NCI-H1417 (cell line): ENCODE measurements around the gene IGFL3.

Source experiments
- DNase-seq, 3 experiments: peaks; one replicate each; lab custom pipeline; 2025; lab: John Stamatoyannopoulos, UW

Gene IGFL3

DNA sequence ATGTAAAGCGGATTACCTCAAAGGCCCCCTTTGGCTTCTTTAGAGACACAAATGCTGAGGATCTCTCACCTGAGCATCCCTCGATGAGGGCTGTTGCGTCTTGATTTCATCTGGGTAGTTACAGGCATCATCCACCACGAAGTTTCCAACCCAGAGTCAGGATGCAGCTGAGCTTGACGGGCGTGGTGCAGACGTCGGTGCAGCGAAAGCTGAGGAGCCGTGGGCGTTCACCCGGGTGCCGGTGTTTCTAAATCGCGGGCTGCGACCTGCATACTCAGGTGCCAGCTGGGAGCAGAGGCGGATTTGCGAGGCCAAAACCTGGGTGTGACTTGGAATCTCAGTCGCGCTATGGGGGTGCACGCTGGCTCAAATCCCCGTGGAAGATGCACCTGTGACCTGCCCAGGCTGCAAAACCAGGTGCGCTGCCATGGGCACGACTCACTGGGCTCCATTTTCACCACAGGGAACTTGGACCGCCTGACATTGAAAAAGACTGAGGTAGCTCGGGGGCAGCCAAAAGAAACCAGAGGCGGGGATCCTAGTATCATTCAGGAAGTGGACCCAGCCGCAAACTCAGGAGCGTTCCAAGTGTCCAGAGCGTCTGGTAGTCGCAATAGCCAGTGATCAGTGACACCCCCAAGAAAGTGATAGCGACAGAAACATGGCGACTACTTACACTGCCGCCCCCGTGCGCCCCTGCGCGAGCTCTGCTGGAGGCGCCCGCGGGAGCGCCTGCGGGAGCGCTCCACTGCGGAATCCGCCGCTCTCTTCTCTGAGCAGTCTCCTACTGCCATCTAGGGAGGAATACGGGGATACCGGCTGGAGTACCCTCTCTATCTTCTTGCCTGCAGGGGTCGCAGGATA, 47.3 kb downstream of the IGFL3 start:
- peak; percentile 83 to 95 (median 85) for DNase-seq

DNA sequence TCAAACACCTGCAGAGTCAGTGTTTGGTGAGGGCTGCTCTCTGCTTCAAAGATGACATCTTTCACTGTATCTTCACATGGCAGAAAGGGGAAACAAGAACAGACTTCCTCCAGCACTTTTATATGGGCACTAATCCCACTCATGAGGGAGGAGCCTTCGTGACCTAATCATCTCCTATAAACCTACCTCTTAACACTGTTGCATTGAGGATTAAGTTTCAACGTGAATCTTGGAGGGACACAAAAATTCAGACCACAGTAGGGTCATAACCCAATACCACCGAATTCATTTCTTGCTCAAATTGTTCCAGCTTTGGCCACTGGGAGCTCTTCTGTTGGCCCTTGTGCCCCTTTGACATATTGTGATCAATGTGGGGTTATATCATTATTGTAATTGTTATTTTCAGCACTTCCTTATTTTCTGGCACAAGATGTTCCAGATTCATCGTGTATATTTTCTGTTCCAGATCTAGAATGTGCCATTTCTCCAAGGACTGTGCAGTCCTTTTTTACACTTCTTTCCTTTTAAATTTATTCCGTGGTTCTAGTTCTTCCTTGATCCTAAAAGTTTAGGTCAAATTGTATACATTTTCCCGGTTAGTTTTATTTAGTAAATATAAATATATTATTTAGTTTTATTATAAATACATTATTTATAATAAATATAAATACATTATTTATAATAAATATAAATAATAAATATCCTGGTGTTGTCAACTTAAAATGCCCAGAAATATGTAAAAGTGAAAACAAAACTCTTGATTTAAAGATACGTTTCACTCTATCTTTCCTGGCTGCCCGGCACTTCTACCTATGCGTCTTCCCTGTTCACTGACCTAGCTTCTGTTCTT, 48.2 kb downstream of the IGFL3 start:
- DNase-seq = peak in 1 of 3 experiments; percentile 4

DNA sequence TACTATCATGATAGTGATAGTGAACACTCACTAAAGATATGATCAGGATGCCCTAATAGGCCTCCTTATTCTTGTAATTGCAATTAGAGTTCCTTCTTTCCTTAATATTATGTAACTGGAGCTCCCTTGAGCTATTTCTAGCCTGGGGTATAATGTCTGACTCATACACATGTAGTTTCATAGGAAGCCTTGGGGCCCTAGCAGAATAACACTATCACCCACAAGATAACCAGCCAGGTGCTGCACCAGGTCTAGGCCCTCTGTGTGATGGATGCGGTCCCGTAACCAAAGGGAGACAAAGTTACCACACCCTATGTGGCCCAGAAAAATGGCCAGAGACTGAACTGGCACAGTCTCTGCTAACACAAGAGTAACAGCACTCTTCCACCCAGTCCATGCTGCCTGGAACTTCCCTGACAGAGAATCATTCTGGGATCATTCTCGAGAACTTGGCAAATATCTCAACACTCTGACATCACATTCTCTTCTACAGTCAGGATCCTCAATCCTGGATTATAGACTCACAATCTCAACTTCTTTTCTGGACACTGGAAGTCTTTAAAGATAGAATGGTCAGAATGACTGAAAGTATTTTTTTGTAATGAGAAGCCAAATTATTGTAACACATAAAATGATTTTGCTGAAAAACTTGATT, 51.1 kb downstream of the IGFL3 start:
- no peak for DNase-seq
